HG03139 (cell line): ENCODE data around the gene PPM1L.
A peak's percentile ranks its signal among the peaks of the same experiment; 100 is the strongest.

Experiments used
- ATAC-seq: cut with Tn5 transposase; IDR thresholded peaks from one replicate; pipeline ENCODE4 v1.9.1; 2021; ENCODE audit not compliant: unreplicated experiment

Gene PPM1L

DNA sequence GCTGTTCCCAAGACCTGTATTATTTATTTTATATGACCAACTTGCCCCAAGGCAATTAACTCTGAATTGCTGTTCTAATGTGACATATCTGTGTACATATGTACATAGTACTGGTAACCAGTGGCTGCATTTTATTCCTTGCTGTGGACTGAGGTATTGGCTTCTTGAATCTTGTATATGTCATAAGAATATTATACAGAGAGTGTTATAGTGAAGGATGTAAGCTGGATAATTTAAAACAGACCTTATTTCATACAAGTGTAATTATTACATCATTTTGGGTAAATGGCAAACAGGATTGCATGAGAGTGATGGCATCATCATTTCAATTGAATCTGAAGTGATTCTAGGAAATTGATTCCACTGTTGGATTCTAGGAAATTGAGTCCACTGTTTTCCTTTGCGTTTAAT, 316.2 kb downstream of the PPM1L start:
- ATAC-seq: no peak

DNA sequence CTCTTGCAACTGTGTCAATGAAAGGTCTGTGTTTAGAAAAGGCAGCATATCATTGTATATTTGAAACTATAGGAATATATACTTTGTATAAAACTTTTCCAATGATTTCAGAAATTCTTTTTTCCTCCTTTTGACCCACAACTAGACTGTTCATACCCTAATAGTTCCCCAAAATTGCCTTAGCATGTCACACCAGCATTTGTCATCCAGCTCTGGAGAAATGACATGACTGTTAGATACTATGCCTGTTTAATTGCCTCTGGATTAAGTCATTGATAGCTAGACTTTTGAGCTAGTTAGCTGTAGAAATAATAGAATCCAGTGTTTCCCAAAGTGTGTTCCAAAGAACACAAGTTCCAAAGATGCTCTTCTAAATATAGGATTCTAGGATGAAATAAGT, 316.7 kb downstream of the PPM1L start:
- no peak for ATAC-seq

GRCh38 chr3:161073181-161073580, 317.1 kb downstream of the PPM1L start:
- ATAC-seq: no peak

- ATAC-seq: peak; percentile 65
These were observed 325.6 kb downstream of the PPM1L start for GRCh38 chr3:161081633-161082032.

GRCh38 chr3:161082063-161082462, 326.0 kb downstream of the PPM1L start:
- ATAC-seq: peak; percentile 26

- no peak for ATAC-seq
These were observed 327.1 kb downstream of the PPM1L start for GRCh38 chr3:161083131-161083530.

- no peak for ATAC-seq
These were observed 328.2 kb downstream of the PPM1L start for GRCh38 chr3:161084277-161084676.

- ATAC-seq: no peak
These were observed 337.9 kb downstream of the PPM1L start for GRCh38 chr3:161093895-161094294.

DNA sequence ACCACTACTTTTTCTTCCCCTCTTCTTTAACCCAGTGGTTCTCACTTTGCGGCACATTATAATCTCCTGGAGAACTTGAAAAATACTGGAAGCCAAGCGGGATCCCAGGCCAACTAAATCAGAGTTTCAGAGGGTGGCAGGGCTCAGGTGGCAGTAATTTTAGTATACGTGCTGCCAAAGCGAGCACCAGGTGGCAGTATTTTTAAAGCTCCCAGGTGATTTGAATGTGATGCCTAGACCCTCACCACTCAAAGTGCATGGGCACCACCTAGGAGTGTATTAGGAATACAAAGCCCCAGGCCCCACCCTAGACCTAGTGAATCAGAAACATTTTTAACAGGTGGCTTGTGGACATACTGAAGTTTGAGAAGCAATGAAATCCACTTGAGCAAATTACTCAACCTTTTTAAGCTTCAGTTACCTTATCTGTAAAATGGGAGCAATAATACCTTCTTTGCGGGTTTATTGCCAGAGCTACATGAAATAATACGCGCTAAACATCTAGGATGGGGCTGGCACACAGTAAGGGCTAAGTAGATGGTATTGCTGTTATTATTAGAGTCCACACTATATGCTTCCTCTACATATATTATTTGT, 340.8 kb downstream of the PPM1L start:
- no peak for ATAC-seq

- no peak for ATAC-seq
These were observed 345.0 kb downstream of the PPM1L start for GRCh38 chr3:161100994-161101393.

- ATAC-seq: no peak
These were observed 345.6 kb downstream of the PPM1L start for GRCh38 chr3:161101609-161102008.

DNA sequence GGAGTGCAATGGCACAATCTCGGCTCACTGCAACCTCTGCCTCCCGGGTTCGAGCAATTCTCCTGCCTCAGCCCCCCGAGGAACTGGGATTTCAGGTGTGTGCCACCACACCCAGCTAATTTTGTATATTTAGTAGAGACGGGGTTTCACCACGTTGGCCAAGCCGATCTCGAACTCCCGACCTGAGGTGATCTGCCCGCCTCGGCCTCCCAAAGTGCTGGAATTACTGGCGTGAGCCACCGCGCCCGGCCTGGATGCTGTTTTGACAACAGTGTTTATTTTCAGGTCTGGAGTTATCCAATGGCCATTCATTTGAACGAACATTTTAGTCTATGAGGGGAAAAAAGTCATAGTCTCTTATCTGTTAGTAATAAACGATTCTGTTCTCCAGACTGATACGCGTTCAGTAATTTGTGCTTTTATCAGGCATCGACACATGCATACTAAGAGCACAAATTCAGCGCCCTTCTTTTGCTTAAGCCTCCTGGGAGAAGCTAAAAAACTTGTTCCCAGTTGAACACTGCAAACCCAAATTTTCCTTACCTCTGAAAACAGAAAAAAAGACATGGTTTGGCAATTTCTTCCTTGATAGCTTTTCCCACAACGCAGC, 347.9 kb downstream of the PPM1L start:
- ATAC-seq: no peak

DNA sequence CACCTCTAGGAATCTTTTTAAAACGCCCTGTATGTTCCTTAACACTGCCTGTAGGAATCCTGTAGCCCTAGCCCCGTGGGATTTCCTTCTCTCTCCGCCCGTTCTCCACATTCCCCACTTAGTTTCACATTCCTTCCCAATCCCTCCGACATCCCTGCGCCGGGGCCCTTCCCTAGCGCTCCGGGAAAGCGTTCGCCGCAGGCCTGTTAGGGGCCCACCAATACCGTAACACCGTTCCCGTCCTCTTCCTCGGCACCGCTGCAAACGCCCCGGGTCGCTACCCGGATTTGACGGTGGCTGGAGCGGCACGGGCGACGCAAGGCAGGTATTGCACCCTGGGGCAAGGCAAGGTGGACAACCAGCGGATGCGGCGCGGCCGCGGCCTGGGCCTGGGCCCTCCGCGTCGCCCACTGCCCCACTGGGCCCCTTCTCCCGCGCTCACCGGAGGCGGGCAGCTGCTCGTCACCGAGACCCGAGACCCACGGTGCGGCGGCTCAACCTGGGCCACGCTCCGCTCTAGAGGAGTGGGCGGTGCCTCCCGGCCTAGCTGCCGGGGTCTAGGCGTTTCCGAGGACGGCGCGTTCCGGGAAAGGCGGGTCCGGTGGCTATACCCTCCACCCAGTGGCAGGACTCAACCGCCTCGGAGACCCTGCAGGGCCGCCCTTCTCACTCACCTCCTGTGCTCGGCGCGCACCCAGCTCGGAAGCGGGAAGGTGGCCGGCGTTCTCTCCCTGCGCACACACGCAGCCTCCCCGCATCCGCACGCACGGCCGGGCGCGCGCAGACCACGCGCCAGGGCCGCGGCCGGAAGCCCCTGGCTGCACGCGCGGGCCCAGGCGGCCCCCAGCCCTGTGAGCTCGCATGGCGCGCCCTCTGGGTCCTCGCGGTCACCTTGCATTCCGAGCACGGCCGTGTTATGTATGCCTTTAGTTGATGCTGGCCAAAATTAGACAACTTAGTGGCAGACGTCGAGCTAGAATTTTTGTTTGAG, 348.8 kb downstream of the PPM1L start, which contains the start of gene B3GALNT1:
B3GALNT1 (minus strand) TSS at position 789 of the 991 bp plus-strand sequence. CDS start 18,595 bp downstream, outside the sequence.
- peak; percentile 72 for ATAC-seq

GRCh38 chr3:161107311-161107710, 351.3 kb downstream of the PPM1L start:
- ATAC-seq: no peak

- no peak for ATAC-seq
These were observed 352.8 kb downstream of the PPM1L start for GRCh38 chr3:161108840-161109239.

DNA sequence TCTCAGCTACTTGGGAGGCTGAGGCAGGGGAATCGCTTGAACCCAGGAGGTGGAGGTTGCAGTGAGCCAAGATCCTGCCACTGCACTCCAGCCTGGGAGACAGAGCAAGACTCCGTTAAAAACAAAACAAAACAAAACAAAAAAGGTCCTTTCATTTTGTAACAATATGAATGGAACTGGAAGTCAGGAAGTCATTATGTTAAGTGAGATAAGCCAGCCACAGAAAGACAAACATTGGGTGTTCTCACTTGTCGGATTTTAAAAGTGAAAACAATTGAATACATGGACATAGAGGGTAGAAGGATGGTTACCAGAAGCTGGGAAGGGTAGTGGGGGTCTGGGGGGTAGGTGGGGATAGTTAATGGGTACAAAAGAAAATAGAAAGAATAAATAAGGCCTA, 361.6 kb downstream of the PPM1L start:
- no peak for ATAC-seq

- ATAC-seq: no peak
These were observed 370.5 kb downstream of the PPM1L start for GRCh38 chr3:161126495-161126894.
